GM12864 (cell line): Measurements from ENCODE around the gene CENPH.
"Not testable (repeated sequence)": the region's sequence is repeated elsewhere in the genome, so short reads cannot be mapped to it uniquely, and the experiment has no call there.

Experiments
- DNase-seq: peaks from one replicate; pipeline ENCODE4 v3.0.0-alpha.2; 2011; ENCODE audit warnings: low read depth
- H3K4me3 ChIP-seq: 2 replicates; pipeline ENCODE4 v1.5.1; 2011; ENCODE audit warnings: mild to moderate bottlenecking, low read depth, low read length, control low read depth
- TF ChIP-seq, protein P1 (sequence below): IDR thresholded peaks from 2 replicates; pipeline ENCODE4 v1.5.1; 2011; ENCODE audit warnings: low read depth, mild to moderate bottlenecking, moderate library complexity, low read length, control low read depth, inconsistent platforms; ENCODE audit errors: missing control alignments

Gene CENPH, protein sequence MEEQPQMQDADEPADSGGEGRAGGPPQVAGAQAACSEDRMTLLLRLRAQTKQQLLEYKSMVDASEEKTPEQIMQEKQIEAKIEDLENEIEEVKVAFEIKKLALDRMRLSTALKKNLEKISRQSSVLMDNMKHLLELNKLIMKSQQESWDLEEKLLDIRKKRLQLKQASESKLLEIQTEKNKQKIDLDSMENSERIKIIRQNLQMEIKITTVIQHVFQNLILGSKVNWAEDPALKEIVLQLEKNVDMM

DNA sequence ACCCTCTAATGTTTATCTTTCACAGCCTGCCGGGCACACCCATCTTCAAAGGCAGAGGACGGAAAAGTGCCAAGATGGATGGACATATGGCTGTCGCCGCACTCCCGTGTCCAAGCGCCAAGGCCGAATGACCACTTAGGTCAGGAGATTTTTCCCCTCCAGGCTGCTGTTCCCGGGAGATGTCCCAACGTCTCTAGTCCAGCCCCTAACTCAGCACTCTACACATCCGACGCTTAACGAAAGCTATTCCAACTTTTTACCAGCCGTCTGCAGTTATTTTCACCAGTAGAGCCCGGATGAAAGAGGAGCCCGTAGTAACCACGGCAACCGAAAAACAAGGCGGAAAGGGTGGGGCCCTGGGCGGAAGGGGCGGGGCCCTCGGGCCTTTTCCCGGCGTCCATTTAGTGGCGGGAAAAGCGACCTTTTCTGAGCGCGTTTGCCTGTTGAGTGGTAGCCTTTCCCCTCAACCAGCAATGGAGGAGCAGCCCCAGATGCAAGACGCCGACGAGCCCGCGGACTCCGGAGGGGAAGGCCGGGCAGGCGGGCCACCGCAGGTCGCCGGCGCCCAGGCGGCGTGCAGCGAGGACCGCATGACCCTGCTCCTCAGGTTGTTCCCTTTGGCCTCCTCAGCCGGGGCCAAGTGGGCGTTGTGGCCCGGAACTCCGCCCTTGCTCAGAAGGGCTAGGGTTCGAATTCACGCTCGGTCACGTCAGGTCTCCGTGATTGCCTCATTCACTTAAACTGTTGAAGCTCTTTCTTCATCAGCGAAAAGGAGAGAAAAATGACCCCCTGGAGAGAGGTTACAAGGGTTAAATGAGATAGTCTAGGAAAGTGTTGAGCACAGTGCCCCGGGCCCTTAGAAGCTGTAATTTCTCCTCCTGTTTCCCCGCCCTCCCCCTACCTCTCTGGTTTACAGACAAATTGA, at the start of gene CENPH:
TSS of gene CENPH (plus strand) at position 422 of the 925 bp plus-strand sequence. CDS start at position 474, 52 bp downstream.
- TF ChIP-seq, protein P1, sequence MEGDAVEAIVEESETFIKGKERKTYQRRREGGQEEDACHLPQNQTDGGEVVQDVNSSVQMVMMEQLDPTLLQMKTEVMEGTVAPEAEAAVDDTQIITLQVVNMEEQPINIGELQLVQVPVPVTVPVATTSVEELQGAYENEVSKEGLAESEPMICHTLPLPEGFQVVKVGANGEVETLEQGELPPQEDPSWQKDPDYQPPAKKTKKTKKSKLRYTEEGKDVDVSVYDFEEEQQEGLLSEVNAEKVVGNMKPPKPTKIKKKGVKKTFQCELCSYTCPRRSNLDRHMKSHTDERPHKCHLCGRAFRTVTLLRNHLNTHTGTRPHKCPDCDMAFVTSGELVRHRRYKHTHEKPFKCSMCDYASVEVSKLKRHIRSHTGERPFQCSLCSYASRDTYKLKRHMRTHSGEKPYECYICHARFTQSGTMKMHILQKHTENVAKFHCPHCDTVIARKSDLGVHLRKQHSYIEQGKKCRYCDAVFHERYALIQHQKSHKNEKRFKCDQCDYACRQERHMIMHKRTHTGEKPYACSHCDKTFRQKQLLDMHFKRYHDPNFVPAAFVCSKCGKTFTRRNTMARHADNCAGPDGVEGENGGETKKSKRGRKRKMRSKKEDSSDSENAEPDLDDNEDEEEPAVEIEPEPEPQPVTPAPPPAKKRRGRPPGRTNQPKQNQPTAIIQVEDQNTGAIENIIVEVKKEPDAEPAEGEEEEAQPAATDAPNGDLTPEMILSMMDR = no peak
- peak; percentile 54 for DNase-seq
- H3K4me3 ChIP-seq = peak within 1 kb of the TSS; percentile 69

DNA sequence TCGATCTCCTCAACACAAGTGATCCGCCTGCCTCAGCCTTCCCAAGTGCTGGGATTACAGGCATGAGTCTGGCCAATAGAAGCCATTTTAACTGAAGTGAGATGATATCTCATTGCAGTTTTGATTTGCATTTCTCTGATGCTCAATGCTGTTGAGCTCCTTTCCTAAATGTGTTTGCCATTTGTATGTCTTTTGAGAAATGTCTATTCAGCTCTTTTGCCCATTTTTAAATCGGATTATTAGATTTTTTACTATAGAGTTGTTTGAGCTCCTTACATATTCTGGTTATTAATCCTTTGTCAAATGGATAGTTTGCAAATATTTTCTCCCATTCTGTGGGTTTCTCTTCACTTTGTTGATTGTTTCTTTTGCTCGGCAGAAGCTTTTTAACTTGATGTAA, 49.1 kb upstream of the CENPH start:
- not testable (repeated sequence) for H3K4me3 ChIP-seq, DNase-seq

DNA sequence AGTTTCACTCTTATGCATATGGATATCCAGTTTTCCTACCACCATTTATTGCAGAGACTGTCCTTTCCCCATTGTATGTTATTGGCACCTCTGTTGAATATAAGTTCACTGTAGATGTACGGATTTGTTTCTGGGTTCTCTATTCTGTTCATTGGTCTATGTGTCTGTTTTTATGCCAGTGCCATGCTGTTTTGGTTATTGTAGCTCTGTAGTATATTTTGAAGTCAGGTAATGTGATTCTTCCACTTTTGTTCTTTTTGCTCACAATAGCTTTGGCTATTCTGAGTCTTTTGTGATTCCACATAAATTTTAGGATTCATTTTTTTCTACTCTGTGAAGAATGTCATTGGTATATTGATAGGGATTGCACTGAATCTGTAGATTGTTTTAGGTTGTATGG, 48.6 kb upstream of the CENPH start:
- TF ChIP-seq, protein P1 = no peak
- H3K4me3 ChIP-seq = no peak overlapping the region

DNA sequence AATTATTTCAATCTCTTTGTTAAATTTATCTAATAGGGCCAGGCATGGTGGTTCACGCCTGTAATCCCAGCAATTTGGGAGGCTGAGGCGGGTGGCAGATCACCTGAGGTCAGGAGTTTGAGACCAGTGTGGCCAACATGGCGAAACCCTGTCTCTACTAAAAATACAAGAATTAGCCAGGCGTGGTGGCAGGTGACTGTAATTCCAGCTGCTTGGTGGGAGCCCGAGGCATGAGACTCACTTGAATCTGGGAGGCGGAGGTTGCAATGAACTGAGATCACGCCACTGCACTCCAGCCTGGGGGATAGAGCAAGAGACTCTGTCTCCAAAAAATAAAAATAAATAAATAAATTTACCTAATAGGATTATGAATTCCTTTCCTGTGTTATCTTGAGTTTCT, 40.8 kb upstream of the CENPH start:
- not testable (repeated sequence) for H3K4me3 ChIP-seq, DNase-seq

More for the DNA sequence above, 48.6 kb upstream of the CENPH start:
- DNase-seq = no peak

DNA sequence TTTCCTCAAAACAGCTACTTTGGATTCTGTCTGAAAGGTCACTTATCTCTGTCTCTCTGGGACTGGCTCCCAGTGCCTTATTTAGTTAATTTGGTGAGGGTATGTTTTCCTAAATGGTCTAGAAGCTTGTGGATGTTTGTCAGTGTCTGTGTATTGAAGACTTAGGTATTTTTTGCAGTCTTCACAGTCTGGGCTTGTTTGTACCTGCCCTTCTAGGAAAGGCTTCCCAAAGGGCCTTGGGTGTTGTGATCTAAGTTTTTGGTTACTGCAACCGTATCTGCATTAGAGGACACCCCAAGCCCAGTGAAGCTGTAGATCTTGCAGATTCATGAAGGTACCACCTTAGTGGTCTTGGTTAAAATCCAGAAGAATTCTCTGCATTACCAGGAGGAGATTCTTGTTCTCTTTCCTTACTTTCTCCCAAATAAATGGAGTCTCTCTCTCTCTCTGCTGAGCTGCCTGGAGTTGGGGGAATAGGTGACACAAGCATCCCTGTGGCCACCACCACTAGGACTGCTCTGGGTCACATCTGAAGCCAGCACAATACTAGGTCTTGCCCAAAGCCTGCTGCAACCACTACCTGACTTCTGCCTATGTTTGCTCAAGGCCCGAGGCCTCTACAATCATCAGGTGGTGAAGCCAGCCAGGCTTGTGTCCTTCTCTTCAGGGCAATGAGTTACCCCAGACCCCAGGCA, 40.3 kb upstream of the CENPH start:
- no peak for DNase-seq
- TF ChIP-seq, protein P1 = no peak
- no peak overlapping the region for H3K4me3 ChIP-seq

DNA sequence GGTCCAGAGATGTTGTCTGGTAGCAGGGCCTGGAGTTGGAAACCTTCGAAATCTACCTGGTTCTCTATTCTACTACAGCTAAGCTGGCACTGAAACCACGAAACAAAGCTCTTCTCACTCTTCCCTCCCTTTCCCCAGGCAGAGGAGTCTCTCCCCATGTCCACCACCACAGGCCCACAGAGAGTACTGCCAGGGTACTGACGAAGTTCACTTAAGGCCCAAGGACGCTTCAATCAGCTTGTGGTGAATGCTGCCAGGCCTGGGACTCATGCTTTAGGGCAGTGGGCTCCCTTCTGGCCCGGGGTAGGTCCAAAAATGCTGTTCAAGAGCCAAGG, 39.7 kb upstream of the CENPH start:
- no peak overlapping the region for H3K4me3 ChIP-seq
- TF ChIP-seq, protein P1 = no peak
- DNase-seq = no peak

DNA sequence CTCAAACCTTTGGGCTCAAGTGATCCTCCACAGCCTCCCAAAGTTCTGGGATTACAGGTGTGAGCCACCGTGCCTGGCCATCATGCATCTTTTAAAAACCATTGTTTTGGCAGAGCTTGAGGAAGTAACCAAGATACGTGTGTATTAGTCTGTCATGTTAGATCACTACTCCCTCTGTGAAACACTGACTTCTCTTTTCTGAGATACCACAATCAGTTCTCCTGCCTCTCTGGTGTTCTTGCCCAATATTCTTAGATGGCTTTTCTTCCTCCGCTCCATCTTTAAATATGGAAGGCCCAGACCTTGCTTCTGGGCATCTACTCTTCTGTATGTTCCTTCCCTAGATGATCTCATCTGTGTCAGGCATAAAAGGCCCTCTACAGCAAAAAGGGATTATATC, 36.7 kb upstream of the CENPH start:
- TF ChIP-seq, protein P1 = no peak
- no peak for DNase-seq

DNA sequence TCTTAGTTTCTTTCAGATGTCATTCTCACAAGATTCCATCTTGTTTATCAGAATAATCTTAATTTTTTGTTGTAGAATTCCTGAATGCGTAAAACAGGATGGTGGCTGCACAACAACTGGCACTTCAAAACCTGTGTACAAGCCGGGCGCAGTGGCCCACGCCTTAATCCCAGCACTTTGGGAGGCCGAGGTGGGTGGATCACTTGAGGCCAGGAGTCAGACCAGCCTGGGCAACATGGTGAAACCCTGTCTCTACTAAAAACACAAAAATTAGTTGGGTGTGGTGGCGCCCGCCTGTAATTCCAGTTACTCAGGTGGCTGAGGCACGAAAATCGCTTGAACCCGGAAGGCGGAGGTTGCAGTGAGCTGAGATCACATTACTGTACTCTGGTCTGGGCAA, 32.9 kb upstream of the CENPH start:
- TF ChIP-seq, protein P1 = no peak

More for the DNA sequence above, 36.7 kb upstream of the CENPH start:
- no peak overlapping the region for H3K4me3 ChIP-seq

More for the DNA sequence above, 32.9 kb upstream of the CENPH start:
- DNase-seq = no peak
- H3K4me3 ChIP-seq = no peak overlapping the region
